GM13976 (cell line): ENCODE measurements around the gene GRAMD1C.

Experiments
- DNase-seq: peaks from one replicate; pipeline ENCODE4 v3.0.0; 2012; ENCODE audit warnings: low spot score
- in situ Hi-C: fragments of 300-500 bp; cut with MboI; formaldehyde crosslinking; loops from one replicate; pipeline ENCODE4 v1.12.0; 2022; ENCODE audit warnings: low sequenced_read_pairs, mixed read lengths, inconsistent platforms; ENCODE audit not compliant: unreplicated experiment
- TF ChIP-seq, protein P1 (sequence below): IDR thresholded peaks from 2 replicates; pipeline ENCODE4 v1.5.1; 2012; ENCODE audit warnings: borderline replicate concordance, mild to moderate bottlenecking; ENCODE audit not compliant: insufficient read depth; ENCODE audit errors: extremely low read depth, missing control alignments, control extremely low read depth

The GRAMD1C gene

DNA sequence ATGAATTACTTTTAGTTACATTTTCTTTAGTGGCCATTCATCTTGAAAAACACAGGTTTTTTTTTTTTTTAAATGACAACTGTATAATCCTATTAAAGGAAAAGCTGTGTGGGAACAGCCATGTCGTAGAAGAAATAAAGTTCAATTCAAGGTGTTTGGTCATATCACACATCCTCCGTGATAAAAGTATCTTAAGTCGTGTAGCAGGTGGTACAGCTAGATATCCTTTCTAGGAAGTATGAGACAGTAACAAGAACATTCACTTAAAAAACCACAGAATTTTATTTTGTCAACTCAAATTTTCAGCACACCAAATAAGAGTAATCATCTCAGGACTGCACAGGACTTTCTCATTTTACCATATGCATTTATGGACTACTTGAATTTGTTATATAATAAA lies 125.3 kb downstream of the GRAMD1C start:
- TF ChIP-seq, protein P1, sequence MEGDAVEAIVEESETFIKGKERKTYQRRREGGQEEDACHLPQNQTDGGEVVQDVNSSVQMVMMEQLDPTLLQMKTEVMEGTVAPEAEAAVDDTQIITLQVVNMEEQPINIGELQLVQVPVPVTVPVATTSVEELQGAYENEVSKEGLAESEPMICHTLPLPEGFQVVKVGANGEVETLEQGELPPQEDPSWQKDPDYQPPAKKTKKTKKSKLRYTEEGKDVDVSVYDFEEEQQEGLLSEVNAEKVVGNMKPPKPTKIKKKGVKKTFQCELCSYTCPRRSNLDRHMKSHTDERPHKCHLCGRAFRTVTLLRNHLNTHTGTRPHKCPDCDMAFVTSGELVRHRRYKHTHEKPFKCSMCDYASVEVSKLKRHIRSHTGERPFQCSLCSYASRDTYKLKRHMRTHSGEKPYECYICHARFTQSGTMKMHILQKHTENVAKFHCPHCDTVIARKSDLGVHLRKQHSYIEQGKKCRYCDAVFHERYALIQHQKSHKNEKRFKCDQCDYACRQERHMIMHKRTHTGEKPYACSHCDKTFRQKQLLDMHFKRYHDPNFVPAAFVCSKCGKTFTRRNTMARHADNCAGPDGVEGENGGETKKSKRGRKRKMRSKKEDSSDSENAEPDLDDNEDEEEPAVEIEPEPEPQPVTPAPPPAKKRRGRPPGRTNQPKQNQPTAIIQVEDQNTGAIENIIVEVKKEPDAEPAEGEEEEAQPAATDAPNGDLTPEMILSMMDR = no peak
- no peak for DNase-seq
- in situ Hi-C loops = no loop called here

DNA sequence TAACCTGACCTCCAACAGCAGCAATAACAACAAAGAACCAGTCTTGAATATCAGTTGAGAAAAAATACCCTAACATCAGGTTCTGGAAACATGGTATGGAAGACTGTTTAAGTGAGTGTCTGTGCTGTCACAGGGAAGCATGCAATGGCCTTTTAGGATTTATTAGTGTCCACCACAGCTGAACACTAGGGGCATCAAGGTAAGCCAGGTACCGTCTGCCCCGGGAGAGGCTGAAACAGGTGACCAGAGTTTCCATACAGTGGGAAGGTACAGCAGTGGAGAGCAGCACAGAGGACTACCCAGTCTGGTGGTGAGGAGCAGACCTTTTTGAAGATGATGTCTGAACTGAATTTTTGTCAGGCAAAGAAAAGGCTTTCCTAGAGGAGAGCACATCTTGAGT lies 127.6 kb downstream of the GRAMD1C start:
- TF ChIP-seq, protein P1 = no peak
- in situ Hi-C loops = no loop called here
- no peak for DNase-seq

DNA sequence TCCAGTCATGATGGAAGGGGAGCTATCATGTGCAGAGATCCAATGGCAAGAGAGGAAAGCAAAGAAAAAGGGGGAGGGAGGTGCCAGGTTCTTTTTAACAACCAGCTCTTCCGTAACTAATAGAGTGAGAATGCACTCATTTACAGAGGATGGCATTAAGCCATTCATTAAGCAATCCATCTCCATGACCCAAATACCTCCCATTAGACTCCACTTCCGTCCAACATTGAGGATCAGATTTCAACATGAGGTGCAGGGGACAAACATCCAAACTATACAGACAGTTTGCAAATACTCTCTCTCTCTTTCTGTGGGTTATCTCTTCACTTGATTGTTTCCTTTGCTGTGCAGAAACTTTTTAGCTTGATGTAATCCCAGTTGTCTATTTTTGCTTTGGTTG lies 130.4 kb downstream of the GRAMD1C start:
- TF ChIP-seq, protein P1 = no peak
- in situ Hi-C loops = no loop called here
- DNase-seq = no peak

DNA sequence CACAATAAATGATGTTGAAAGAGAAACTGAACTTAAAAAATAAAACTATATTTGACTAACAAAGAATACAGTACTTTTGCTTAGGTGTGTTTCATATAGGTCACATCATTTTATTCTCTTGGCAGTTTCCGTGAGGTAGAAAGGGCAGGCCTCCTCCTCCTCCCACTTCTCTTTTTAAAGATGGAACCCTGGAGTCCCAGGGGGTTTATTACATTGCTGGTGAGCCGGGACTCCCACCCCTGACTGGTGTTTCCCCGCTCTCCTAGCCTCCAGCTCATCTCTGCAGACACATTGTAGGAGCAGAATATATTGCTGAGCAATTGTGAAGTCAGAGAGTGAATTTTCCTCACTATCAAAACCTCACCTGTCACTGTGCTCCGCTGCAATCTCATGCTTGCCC lies 139.2 kb downstream of the GRAMD1C start:
- no peak for DNase-seq
- TF ChIP-seq, protein P1 = no peak
- in situ Hi-C loops = no loop called here

DNA sequence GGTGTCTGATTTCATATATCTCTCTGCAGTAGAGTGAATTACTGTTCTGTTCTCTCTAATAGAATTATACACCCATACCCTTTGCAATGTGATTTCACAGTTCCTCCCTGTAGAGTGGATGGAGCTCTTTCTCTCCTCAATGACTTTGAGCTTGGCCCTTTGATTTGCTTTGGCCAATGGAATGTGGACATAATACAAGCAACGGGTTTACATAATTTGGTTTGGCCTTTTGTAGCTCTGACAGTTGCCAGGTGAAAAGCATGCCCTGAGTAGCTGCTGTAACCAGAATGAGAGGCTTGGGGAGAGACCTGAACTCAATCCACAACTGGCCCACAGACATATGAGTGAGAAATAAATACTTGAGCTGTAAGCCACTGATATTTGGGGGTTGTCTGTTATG lies 141.3 kb downstream of the GRAMD1C start:
- no peak for DNase-seq
- TF ChIP-seq, protein P1 = no peak
- in situ Hi-C loops = no loop called here

DNA sequence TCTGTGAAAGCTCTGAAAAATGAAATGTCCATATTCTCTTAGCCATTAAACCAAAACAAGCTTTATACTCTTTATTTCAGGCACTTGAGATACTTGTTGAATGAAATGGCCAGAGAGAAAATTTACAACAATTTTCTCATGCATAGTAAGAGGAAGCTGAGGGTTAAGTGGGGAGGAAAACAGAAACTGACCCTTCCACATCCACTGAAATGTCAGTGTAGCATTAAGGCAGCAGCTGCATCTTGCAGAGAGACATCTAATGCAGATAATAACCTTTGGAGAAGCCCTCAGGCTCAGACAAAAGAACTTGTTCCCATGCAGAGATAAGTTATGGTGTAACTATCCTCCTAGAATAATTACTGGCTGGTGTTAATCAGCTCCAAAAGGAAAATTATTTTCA lies 143.2 kb downstream of the GRAMD1C start:
- TF ChIP-seq, protein P1 = no peak
- DNase-seq = no peak
- in situ Hi-C loops = no loop called here

DNA sequence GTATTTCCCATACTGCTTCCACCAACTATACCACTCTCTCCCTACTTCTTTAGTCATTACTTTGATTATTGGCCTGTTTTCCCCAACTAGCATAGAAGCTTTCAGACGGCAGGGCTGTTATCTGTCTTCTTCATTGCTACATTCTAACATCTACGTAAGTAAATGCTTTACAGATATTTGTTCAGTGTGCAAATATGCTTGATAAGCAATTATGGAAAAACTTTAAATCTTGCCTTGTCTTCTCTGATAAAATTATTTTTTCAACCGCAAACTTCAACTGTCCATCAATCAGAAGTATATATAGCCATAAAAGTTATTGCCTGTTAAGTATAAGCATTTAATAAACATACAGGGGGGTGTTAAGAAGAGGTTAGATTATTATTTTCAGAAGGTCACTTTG lies 145.0 kb downstream of the GRAMD1C start:
- TF ChIP-seq, protein P1 = no peak
- in situ Hi-C loops = no loop called here
- no peak for DNase-seq
